Forelimb muscle (tissue), 1 donor: ENCODE measurements around the gene KLHDC7B. TPM values are rescaled to one million over a fixed set of nuclear protein-coding genes. Genes with fewer than 3 reads are reported as not detected.

ENCODE experiments used
- DNase-seq: peaks from one replicate; pipeline ENCODE4 v3.0.0-alpha.2; 2013; ENCODE audit warnings: low read depth
- polyA plus RNA-seq: library from polyadenylated mRNA; unstranded; fragments of 120-200 nt; gene quantifications from one replicate; pipeline ENCODE4 v1.2.1, GENCODE V29; 2013; ENCODE audit not compliant: insufficient read length

Gene KLHDC7B
- polyA plus RNA-seq, result 0.03 TPM

DNA sequence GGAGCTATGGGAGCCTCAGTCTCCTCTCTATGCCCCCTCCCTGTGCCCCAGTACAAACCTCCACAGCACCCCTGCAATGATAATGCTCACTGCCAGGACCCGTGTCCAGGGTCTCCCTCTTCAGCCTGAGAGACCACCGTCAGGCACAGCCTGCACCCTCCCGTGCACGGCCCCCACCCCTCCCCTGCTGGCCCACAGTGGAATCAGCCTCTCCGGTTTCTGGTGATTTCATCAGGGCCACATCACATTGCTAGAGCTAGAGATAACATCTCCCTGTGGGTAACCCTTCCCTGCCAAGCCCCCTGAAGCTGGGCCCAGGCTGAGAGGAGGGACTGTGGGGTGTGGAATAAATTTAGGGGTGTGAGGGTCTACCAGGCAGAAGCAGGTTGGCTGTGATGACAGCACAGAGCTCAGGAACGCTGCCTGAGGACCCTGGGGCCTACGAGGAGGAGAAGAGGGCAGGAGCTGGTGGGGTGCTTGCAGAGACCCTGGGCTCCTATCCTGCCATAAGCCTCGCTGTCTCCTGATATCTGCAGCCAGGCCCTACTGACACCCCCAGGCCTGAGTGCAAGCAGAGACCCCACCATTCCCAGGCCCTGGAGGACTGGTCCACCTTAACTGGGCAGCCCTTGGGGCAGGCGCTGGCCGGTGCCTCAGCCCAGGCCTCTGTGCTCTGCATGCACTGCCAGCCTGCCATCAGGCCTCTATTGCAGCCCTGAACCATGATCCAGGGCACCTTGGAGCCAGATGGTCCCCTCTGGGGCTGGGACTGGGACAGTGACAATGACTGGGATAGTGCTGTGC lies at the start of gene KLHDC7B:
Gene KLHDC7B (plus strand): TSS at position 378 of the 804 bp plus-strand sequence. CDS start 345 bp downstream, at position 723.
- no peak for DNase-seq

GRCh38 chr22:50497093-50497492 lies 48.6 kb upstream of the KLHDC7B start:
- no peak for DNase-seq

- no peak for DNase-seq
These were observed 47.3 kb upstream of the KLHDC7B start for GRCh38 chr22:50498322-50498890.

DNA sequence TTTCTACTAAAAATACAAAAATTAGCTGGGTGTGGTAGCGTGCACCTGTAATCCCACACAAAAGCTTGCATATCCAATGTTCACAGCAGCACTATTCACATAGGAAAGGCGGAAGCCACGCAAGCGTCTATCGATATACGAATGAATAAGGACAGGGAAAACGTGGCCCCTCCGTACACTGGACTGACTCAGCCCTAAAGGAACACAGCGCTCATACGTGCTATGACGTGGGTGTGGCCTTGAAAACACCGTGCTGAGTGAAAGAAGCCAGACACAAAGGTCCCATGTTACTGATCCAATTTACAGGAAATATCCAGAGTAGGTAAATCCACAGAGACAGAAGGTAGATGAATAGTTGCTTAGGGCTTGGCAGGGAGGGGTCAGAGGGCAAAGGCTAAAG lies 45.2 kb upstream of the KLHDC7B start:
- DNase-seq, result no peak

GRCh38 chr22:50502096-50502495 lies 43.6 kb upstream of the KLHDC7B start:
- no peak for DNase-seq

GRCh38 chr22:50502628-50503474 lies 42.8 kb upstream of the KLHDC7B start:
- no peak for DNase-seq

GRCh38 chr22:50503475-50504145 lies 42.1 kb upstream of the KLHDC7B start:
- DNase-seq, result no peak

GRCh38 chr22:50504369-50505211 lies 41.1 kb upstream of the KLHDC7B start:
- no peak for DNase-seq

GRCh38 chr22:50505276-50505775 lies 40.4 kb upstream of the KLHDC7B start:
- no peak for DNase-seq

GRCh38 chr22:50505776-50506610 lies 39.7 kb upstream of the KLHDC7B start:
- no peak for DNase-seq

- DNase-seq, result no peak
These were observed 38.9 kb upstream of the KLHDC7B start for GRCh38 chr22:50506611-50507420.

- no peak for DNase-seq
These were observed 38.2 kb upstream of the KLHDC7B start, which contains the start of gene LMF2 for GRCh38 chr22:50507421-50507990. Gene LMF2 (minus strand): TSS chr22:50507702. CDS start chr22:50507675, 27 bp downstream.

DNA sequence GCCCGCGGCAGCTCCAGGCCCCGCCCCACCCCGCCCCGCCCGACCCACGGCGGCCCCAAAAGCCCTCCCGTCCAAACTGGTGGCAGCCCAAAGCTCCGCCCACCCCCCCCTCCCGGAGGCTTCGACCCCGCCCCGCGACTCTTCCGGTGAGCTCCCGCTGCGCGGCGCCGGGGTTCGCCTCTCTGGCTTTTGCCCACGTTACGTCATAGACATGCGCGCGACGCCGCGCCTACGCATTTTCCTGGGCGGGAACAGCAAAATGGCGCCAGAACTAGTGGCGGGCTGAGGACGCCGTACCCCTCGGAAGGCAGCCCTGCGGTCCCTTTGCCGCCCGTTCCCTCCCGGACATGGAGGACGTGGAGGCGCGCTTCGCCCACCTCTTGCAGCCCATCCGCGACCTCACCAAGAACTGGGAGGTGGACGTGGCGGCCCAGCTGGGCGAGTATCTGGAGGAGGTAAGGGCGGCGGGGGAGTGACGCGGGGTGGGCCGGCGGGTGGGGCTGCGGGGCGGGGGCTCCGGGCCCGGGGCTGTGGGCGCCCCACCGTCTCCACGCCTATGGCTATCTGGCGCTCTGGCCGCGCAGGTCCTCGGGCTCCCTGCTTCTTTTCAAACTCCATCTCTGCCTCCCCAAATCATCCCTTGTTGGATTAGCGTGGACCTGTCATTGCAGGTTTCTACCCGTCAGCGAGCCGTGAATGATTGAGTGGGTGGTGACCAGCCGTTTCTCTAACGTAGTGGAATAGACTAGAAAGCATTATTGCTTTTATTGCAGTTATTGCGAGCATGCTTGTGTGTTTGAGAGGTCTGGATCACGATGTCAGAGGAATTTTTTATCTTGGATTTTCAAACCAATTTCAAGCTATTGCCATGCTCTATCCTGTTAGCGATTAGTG lies 37.5 kb upstream of the KLHDC7B start, which contains the start of gene NCAPH2:
Gene NCAPH2 (plus strand): TSS at position 234 of the 894 bp plus-strand sequence. CDS start 114 bp downstream, at position 348.
- peak; percentile 94 for DNase-seq

DNA sequence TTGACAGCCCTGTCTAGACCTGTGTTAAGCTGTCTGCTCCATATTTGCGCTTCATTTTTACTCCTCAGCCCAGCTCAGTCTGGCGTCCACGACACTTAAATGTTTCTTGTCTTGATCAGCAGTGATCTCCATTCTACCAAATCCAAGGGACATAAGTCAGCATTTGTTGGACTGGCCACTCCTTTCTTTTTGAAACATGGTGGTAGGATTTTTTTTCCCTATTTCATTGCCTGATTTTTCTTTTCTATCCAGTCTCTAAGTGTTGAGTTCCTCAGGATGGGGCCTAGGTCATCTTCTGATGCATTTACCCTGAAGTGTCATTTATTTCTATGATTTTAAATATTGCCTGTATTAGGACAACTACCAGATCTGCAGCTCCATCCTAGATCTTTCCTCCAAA lies 36.8 kb upstream of the KLHDC7B start:
- no peak for DNase-seq

DNA sequence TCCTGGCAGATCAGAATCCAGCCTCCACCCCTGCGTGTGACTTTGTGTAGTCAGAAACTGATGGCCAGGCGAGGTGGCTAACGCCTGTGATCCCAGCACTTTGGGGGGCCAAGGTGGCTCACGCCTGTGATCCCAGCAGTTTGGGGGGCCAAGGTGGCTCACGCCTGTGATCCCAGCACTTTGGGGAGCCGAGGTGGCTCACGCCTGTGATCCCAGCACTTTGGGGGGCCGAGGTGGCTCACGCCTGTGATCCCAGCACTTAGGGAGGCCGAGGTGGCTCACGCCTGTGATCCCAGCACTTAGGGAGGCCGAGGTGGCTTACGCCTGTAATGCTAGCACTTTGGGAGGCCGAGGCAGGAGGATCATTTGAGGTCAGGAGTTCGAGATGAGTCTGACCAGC lies 32.5 kb upstream of the KLHDC7B start:
- DNase-seq, result no peak

GRCh38 chr22:50516068-50516467 lies 29.6 kb upstream of the KLHDC7B start:
- DNase-seq, result no peak

DNA sequence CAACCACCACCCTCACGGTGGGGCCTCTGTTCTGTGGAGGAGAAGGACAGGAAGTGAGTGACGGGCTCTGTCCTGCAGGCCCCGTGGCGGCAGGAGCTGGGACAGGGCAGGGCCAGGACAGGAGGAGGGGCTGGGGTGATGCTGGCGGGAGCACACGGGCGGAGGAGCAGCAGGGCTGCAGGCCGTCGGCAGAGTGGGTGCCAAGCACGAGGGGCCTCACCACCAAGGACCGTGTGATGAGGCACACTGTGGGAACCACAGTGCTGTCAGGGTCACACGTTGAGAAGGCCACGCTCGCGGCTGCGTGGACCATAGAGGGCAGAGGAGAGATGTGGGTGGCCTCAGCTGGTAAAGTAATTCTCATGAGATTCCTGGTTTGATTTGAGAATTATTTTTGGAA lies 28.8 kb upstream of the KLHDC7B start:
- DNase-seq, result no peak
